Astrocyte (in vitro differentiated cells and primary cell): ENCODE data around the gene STRADB. TPM values are rescaled to one million over a fixed set of nuclear protein-coding genes. Genes with fewer than 3 reads are reported as not detected.
A peak's percentile ranks its signal among the peaks of the same experiment; 100 is the strongest.

Source experiments
- DNase-seq: peaks from one replicate; pipeline ENCODE4 v3.0.0-alpha.2; 2010; ENCODE audit warnings: low read depth
- FAIRE-seq: peaks from 2 replicates; lab custom pipeline; 2011; peaks lifted over from hg19 to GRCh38; lab: Jason Lieb, UNC
- H2AFZ ChIP-seq: 2 replicates; pipeline ENCODE4 v1.6.0; 2012; ENCODE audit warnings: low read depth, low read length, inconsistent platforms
- H3K27ac ChIP-seq: 2 replicates; pipeline ENCODE4 v1.5.1; 2011; ENCODE audit warnings: low read depth, low read length, inconsistent platforms
- H3K27me3 ChIP-seq: 2 replicates; pipeline ENCODE4 v1.6.0; 2011; ENCODE audit warnings: low read length, inconsistent platforms; ENCODE audit not compliant: insufficient read depth
- H3K36me3 ChIP-seq: 2 replicates; pipeline ENCODE4 v1.5.1; 2011; ENCODE audit warnings: low read length, inconsistent platforms; ENCODE audit not compliant: insufficient read depth
- H3K4me1 ChIP-seq: 2 replicates; pipeline ENCODE4 v1.5.1; 2011; ENCODE audit warnings: low read length, inconsistent platforms; ENCODE audit not compliant: insufficient read depth
- H3K4me2 ChIP-seq: 2 replicates; pipeline ENCODE4 v1.6.0; 2012; ENCODE audit warnings: low read length, inconsistent platforms
- H3K4me3 ChIP-seq: 2 replicates; pipeline ENCODE4 v1.5.1; 2011; ENCODE audit warnings: low read depth, mild to moderate bottlenecking, low read length, inconsistent platforms; ENCODE audit not compliant: insufficient read depth
- H3K79me2 ChIP-seq: 2 replicates; pipeline ENCODE4 v1.6.0; 2012; ENCODE audit warnings: mild to moderate bottlenecking, low read length, inconsistent platforms; ENCODE audit not compliant: insufficient read depth
- H3K9ac ChIP-seq: 2 replicates; pipeline ENCODE4 v1.6.0; 2012; ENCODE audit warnings: mild to moderate bottlenecking, low read length, inconsistent platforms
- H3K9me3 ChIP-seq: 2 replicates; pipeline ENCODE4 v1.5.1; 2012; ENCODE audit warnings: low read depth, mild to moderate bottlenecking, low read length, inconsistent platforms; ENCODE audit not compliant: insufficient read depth
- H4K20me1 ChIP-seq: 2 replicates; pipeline ENCODE4 v1.6.0; 2012; ENCODE audit warnings: low read length, inconsistent platforms; ENCODE audit not compliant: insufficient read depth
- H3K27ac Mint-ChIP-seq: one replicate; pipeline ENCODE4 v1.8.0; 2021; ENCODE audit warnings: mild to moderate bottlenecking, mixed read lengths; ENCODE audit not compliant: unreplicated experiment
- H3K27me3 Mint-ChIP-seq: one replicate; pipeline ENCODE4 v1.8.0; 2021; ENCODE audit warnings: low read depth, mixed read lengths; ENCODE audit not compliant: unreplicated experiment
- H3K36me3 Mint-ChIP-seq: one replicate; pipeline ENCODE4 v1.8.0; 2021; ENCODE audit warnings: low read depth, mixed read lengths; ENCODE audit not compliant: unreplicated experiment
- H3K4me1 Mint-ChIP-seq: one replicate; pipeline ENCODE4 v1.8.0; 2021; ENCODE audit warnings: low read depth, mixed read lengths; ENCODE audit not compliant: unreplicated experiment
- H3K4me3 Mint-ChIP-seq: one replicate; pipeline ENCODE4 v1.8.0; 2021; ENCODE audit warnings: mild to moderate bottlenecking, moderate library complexity, mixed read lengths; ENCODE audit not compliant: unreplicated experiment
- H3K9me3 Mint-ChIP-seq: one replicate; pipeline ENCODE4 v1.8.0; 2021; ENCODE audit warnings: mild to moderate bottlenecking, mixed read lengths; ENCODE audit not compliant: unreplicated experiment
- CTCF ChIP-seq: IDR thresholded peaks from 2 replicates; pipeline ENCODE4 v1.5.1; 2011; ENCODE audit warnings: low read depth, mild to moderate bottlenecking, inconsistent platforms, low read length, moderate library complexity; ENCODE audit not compliant: insufficient read depth
- EZH2 ChIP-seq: IDR thresholded peaks from 2 replicates; pipeline ENCODE4 v1.6.1; 2012; ENCODE audit warnings: mild to moderate bottlenecking, low read length, inconsistent platforms; ENCODE audit not compliant: insufficient read depth
- total RNA-seq: library from RNA; stranded (reverse); gene quantifications from 2 replicates; pipeline ENCODE4 v1.2.1, GENCODE V29; 2021

STRADB gene
- total RNA-seq, 1 donor from 2014 or later, result 40.5 TPM

DNA sequence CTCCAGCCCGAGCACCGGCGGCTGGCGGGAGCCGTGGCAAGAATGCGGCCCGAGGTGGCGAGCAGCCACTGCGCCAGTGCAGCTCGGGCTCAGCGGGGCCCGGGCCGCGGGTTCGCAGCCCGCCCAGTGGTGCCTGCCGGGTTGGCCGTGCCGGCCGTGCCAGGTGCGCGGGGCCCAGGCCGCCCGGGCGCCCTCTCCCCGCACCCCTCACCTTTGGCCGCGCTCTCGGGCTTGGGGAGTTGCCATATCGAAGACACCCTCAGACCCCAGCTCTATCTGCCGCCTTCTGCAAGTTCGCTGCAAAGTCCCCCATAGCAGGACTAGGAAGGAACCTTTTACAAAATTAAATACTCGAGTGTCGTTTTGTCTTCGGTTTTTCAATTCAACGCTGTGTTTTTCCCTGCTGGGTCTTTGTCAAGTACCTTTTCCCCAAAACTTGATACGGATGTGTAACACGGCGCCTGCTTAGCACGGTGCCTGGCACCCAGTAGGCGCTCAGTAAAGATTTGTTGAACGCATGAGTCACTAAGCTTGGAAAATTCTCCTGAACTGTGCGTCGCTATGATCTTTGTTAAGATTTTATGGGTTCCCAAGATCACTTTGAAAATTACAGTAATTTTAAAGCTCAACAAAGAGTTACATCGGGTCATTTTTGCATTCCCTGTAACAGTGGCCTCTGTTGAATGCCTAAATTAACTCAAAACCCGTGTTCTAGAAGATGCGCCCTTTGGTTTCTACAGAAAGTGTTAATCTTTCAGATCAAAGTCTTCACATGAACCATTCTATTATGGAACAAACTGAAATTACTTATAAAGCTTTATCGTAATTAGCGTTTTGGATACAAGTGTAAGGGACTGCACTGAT, 750 bp downstream of the STRADB start:
- Histone ChIP-seq H3K4me2 (peak overlapping the region; percentile 96), H3K4me3 (peak overlapping the region; percentile 99), H3K36me3 (peaks cover 3% of the 10 kb centered on the region), H3K27me3 (no peaks in the 10 kb centered on the region), H3K9me3 (no peaks in the 10 kb centered on the region), H2AFZ (peak overlapping the region; percentile 99), H3K4me1 (peaks cover 3% of the 10 kb centered on the region), H4K20me1 (peaks cover 15% of the 10 kb centered on the region), H3K9ac (peak overlapping the region; percentile 95), H3K27ac (peak overlapping the region; percentile 86), H3K79me2 (peaks cover 40% of the 10 kb centered on the region)
- Mint-ChIP-seq H3K36me3 (peaks cover 4% of the 10 kb centered on the region), H3K27ac (peak overlapping the region; percentile 95), H3K4me3 (peak overlapping the region; percentile 97), H3K9me3 (no peaks in the 10 kb centered on the region), H3K4me1 (peaks cover 9% of the 10 kb centered on the region), H3K27me3 (no peaks in the 10 kb centered on the region)
- TF ChIP-seq CTCF, result no peak
- TF ChIP-seq EZH2, result no peak
- DNase-seq, result no peak
- FAIRE-seq, result no peak

DNA sequence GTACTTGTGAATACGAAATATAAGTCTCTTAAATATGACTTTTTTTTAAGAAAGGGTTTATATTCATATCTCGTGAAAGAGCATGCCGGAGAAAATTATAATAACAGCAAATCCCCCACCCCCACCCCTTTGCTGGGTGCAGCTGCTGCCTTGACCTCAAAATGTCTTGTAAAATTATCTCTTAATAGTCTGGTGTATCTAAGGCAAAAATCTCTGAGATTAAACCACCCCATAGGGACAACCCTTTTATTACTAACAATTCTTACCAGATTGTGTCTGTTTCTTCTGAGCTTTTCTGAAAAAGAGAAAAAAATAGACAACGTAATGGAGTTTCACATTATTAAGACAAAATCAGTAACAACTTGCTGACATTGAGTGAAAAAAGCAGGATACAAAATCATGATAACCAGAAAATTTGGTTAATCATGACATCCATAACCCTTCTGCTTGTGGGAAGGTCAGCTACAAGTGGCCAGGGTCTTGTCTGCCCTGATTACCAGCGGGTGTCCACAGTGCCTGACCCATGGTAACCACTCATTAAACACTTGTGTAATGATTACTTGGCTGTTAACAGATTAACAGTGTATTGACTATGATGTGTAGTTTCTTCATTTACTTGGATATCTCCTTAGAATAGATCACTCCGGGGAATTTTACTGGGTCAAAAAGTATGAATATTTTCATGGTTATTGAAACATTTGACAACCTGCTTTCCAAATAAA, 1.5 kb downstream of the STRADB start:
- FAIRE-seq (no peak), DNase-seq (no peak)
- Histone ChIP-seq H3K27ac (no peak overlapping the region), H3K9me3 (no peaks in the 10 kb centered on the region), H3K79me2 (peaks cover 33% of the 10 kb centered on the region), H3K27me3 (no peaks in the 10 kb centered on the region), H4K20me1 (peaks cover 7% of the 10 kb centered on the region), H3K36me3 (peaks cover 3% of the 10 kb centered on the region), H3K9ac (no peak overlapping the region), H3K4me2 (peak overlapping the region; percentile 96), H3K4me1 (peaks cover 3% of the 10 kb centered on the region), H3K4me3 (no peak overlapping the region), H2AFZ (no peak overlapping the region)
- Mint-ChIP-seq H3K27ac (no peak overlapping the region), H3K36me3 (peaks cover 4% of the 10 kb centered on the region), H3K9me3 (no peaks in the 10 kb centered on the region), H3K4me1 (peaks cover 9% of the 10 kb centered on the region), H3K27me3 (no peaks in the 10 kb centered on the region), H3K4me3 (peak overlapping the region; percentile 97)
- no peak for TF ChIP-seq EZH2
- TF ChIP-seq CTCF, result no peak
